Measurements from ENCODE around the gene NSUN3. TPM values are rescaled to one million over a fixed set of nuclear protein-coding genes. Genes with fewer than 3 reads are reported as not detected.

The NSUN3 gene
- total and polyA plus RNA-seq, 10 of the 15 experiments (the other 5 are each of a cell fraction or from before 2014, with no cell fraction given) = 9.1 to 20.3 (median 11.7) TPM

- TF ChIP-seq NFYB (IDR thresholded peaks at IDR 0.05; ENCODE audit: insufficient read depth, low read depth, low read length) (no peak), SMAD5 (IDR thresholded peaks at IDR 0.05; ENCODE audit: low read depth) (peak; percentile 81), PBX3 (IDR thresholded peaks at IDR 0.05; ENCODE audit: insufficient replicate concordance, low read depth, low read length) (no peak), KLF5 (IDR thresholded peaks at IDR 0.05; ENCODE audit: partially characterized antibody) (peak; percentile 56), MTA3 (IDR thresholded peaks at IDR 0.05; ENCODE audit: borderline replicate concordance, low read length) (peak; percentile 64; the same call in 1 of the 2 replicates), SMC3 (IDR thresholded peaks at IDR 0.05; ENCODE audit: borderline replicate concordance, low read length) (no peak), RFX5 (IDR thresholded peaks at IDR 0.05; ENCODE audit: low read depth, low read length) (no peak), ZZZ3 (IDR thresholded peaks at IDR 0.05; ENCODE audit: control insufficient read depth, insufficient read length, low read depth) (no peak), GATAD2B (conservative IDR thresholded peaks at IDR 0.05; ENCODE audit: low read depth) (0 out of 2 replicates have a peak, but pooled peaks have one; percentile 55), TARDBP (IDR thresholded peaks at IDR 0.05; ENCODE audit: borderline replicate concordance) (no peak), PML (IDR thresholded peaks at IDR 0.05; ENCODE audit: low read length) (peak; percentile 96), ZNF24 (IDR thresholded peaks at IDR 0.05) (peak; percentile 65; the same call in 1 of the 2 replicates), TCF7 (IDR thresholded peaks at IDR 0.05; ENCODE audit: borderline replicate concordance) (no peak), BMI1 (IDR thresholded peaks at IDR 0.05; ENCODE audit: borderline replicate concordance) (no peak), CBX3 (IDR thresholded peaks at IDR 0.05; ENCODE audit: borderline replicate concordance, low read depth) (no peak), E2F4 (IDR thresholded peaks at IDR 0.05; ENCODE audit: low read depth, low read length) (peak; percentile 55; the same call in 1 of the 2 replicates), BHLHE40 (IDR thresholded peaks at IDR 0.05; ENCODE audit: borderline replicate concordance in 1 of 2, low read depth in 2 of 2, low read length in 1 of 2) (peak; percentile 24 to 83; a peak in 2 of 4 replicates), BRCA1 (IDR thresholded peaks at IDR 0.05; ENCODE audit: low read depth, low read length) (peak; percentile 87), ZNF592 (IDR thresholded peaks at IDR 0.05) (no peak), MTA2 (IDR thresholded peaks at IDR 0.05; ENCODE audit: low read depth) (no peak), ZBED1 (IDR thresholded peaks at IDR 0.05; ENCODE audit: borderline replicate concordance) (0 out of 2 replicates have a peak, but pooled peaks have one; percentile 45), YBX1 (IDR thresholded peaks at IDR 0.05) (no peak), FOS (IDR thresholded peaks at IDR 0.05; ENCODE audit: borderline replicate concordance, extremely low read depth, insufficient read length) (no peak), DPF2 (IDR thresholded peaks at IDR 0.05) (peak; percentile 74), WRNIP1 (IDR thresholded peaks at IDR 0.05; ENCODE audit: borderline replicate concordance, low read depth, low read length) (no peak)
These were observed at the start of gene NSUN3, which contains the start of gene DHFR2 (continued) for GRCh38 chr3:94062513-94063404.
